ENCODE results near the gene FAM83B.

DNA sequence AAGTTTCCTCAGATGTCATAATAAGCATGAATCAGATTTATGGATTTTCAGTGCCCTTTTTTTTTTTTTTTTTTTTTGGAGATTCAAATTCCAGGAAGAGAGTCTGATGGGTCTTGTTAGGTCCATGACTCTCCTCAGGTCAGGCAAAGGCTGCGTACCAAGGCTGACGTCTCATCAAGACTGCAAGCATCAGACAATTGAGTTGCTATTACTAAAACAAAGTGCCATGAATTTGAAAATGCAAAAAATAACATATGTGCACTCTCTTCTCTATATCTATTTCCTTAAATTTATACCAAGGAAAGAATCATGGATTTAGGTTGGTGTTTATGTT is 134.7 kb downstream of the FAM83B start:
- TF ChIP-seq, protein P1, sequence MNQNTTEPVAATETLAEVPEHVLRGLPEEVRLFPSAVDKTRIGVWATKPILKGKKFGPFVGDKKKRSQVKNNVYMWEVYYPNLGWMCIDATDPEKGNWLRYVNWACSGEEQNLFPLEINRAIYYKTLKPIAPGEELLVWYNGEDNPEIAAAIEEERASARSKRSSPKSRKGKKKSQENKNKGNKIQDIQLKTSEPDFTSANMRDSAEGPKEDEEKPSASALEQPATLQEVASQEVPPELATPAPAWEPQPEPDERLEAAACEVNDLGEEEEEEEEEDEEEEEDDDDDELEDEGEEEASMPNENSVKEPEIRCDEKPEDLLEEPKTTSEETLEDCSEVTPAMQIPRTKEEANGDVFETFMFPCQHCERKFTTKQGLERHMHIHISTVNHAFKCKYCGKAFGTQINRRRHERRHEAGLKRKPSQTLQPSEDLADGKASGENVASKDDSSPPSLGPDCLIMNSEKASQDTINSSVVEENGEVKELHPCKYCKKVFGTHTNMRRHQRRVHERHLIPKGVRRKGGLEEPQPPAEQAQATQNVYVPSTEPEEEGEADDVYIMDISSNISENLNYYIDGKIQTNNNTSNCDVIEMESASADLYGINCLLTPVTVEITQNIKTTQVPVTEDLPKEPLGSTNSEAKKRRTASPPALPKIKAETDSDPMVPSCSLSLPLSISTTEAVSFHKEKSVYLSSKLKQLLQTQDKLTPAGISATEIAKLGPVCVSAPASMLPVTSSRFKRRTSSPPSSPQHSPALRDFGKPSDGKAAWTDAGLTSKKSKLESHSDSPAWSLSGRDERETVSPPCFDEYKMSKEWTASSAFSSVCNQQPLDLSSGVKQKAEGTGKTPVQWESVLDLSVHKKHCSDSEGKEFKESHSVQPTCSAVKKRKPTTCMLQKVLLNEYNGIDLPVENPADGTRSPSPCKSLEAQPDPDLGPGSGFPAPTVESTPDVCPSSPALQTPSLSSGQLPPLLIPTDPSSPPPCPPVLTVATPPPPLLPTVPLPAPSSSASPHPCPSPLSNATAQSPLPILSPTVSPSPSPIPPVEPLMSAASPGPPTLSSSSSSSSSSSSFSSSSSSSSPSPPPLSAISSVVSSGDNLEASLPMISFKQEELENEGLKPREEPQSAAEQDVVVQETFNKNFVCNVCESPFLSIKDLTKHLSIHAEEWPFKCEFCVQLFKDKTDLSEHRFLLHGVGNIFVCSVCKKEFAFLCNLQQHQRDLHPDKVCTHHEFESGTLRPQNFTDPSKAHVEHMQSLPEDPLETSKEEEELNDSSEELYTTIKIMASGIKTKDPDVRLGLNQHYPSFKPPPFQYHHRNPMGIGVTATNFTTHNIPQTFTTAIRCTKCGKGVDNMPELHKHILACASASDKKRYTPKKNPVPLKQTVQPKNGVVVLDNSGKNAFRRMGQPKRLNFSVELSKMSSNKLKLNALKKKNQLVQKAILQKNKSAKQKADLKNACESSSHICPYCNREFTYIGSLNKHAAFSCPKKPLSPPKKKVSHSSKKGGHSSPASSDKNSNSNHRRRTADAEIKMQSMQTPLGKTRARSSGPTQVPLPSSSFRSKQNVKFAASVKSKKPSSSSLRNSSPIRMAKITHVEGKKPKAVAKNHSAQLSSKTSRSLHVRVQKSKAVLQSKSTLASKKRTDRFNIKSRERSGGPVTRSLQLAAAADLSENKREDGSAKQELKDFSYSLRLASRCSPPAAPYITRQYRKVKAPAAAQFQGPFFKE (tag by site-specific recombination; IDR thresholded peaks at IDR 0.05; ENCODE audit: borderline replicate concordance), result no peak
- no peak for TF ChIP-seq ZNF830 (tag by site-specific recombination; IDR thresholded peaks at IDR 0.05; ENCODE audit: low read depth)
- TF ChIP-seq ZNF549 (tag by site-specific recombination; IDR thresholded peaks at IDR 0.05), result no peak
- TF ChIP-seq BCL11B (tag by site-specific recombination; IDR thresholded peaks at IDR 0.05; ENCODE audit: low read depth), result no peak
- TF ChIP-seq, protein P2, sequence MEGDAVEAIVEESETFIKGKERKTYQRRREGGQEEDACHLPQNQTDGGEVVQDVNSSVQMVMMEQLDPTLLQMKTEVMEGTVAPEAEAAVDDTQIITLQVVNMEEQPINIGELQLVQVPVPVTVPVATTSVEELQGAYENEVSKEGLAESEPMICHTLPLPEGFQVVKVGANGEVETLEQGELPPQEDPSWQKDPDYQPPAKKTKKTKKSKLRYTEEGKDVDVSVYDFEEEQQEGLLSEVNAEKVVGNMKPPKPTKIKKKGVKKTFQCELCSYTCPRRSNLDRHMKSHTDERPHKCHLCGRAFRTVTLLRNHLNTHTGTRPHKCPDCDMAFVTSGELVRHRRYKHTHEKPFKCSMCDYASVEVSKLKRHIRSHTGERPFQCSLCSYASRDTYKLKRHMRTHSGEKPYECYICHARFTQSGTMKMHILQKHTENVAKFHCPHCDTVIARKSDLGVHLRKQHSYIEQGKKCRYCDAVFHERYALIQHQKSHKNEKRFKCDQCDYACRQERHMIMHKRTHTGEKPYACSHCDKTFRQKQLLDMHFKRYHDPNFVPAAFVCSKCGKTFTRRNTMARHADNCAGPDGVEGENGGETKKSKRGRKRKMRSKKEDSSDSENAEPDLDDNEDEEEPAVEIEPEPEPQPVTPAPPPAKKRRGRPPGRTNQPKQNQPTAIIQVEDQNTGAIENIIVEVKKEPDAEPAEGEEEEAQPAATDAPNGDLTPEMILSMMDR (tag by site-specific recombination; IDR thresholded peaks at IDR 0.05), result no peak
- TF ChIP-seq ZNF114 (tag by site-specific recombination; IDR thresholded peaks at IDR 0.05), result no peak
- no peak for TF ChIP-seq YY1 (tag by site-specific recombination; IDR thresholded peaks at IDR 0.05)
- TF ChIP-seq ZNF311 (tag by site-specific recombination; IDR thresholded peaks at IDR 0.05; ENCODE audit: borderline replicate concordance), result no peak
- no peak for TF ChIP-seq TRIM28 (IDR thresholded peaks at IDR 0.05; ENCODE audit: borderline replicate concordance, low read length)
- no peak for TF ChIP-seq ZNF354C (tag by site-specific recombination; IDR thresholded peaks at IDR 0.05; ENCODE audit: borderline replicate concordance, low read depth)
- no peak for TF ChIP-seq ZNF561 (tag by site-specific recombination; IDR thresholded peaks at IDR 0.05; ENCODE audit: borderline replicate concordance)
- no peak for TF ChIP-seq ZNF664 (tag by site-specific recombination; IDR thresholded peaks at IDR 0.05)
- TF ChIP-seq HOXC10 (CRISPR knock-in tag; IDR thresholded peaks at IDR 0.05), result no peak
- no peak for TF ChIP-seq ZNF146 (tag by site-specific recombination; IDR thresholded peaks at IDR 0.05)

Data from HEK293 (cell line).